Frontal cortex (tissue), 4 donors: ENCODE measurements around the gene MAB21L1. TPM values are rescaled to one million over a fixed set of nuclear protein-coding genes. Genes with fewer than 3 reads are reported as not detected.

Experiments
- DNase-seq, 2 donors: peaks; one replicate each; pipeline ENCODE4 v3.0.0; 2012; ENCODE audit warnings: low spot score in 2 of 2
- FAIRE-seq: peaks from 2 replicates; lab custom pipeline; 2012; peaks lifted over from hg19 to GRCh38; lab: Jason Lieb, UNC
- total RNA-seq: library from RNA; depleted of rRNA; stranded (reverse); fragments of >200 nt; gene quantifications from one replicate; pipeline ENCODE4 v1.2.3, GENCODE V29; 2014
- donor health status: control.
- donor health status: control.
- donor health status: control.

MAB21L1 gene
- total RNA-seq = 1.6 TPM

GRCh38 chr13:35475960-35476943 lies at the start of gene MAB21L1:
Gene MAB21L1 (minus strand): TSS chr13:35476689. CDS start chr13:35476138, 551 bp downstream.
- DNase-seq (peak in 1 of 2 donors; percentile 53), FAIRE-seq (no peak)

GRCh38 chr13:35524171-35524570 lies 47.7 kb upstream of the MAB21L1 start:
- DNase-seq = no peak
- FAIRE-seq = no peak

GRCh38 chr13:35518337-35518946 lies 42.0 kb upstream of the MAB21L1 start:
- no peak for FAIRE-seq
- DNase-seq = no peak

GRCh38 chr13:35514801-35515502 lies 38.5 kb upstream of the MAB21L1 start:
- FAIRE-seq (no peak), DNase-seq (no peak)

- DNase-seq = no peak
- no peak for FAIRE-seq
These were observed 37.6 kb upstream of the MAB21L1 start for GRCh38 chr13:35514061-35514477.

GRCh38 chr13:35512271-35512920 lies 35.9 kb upstream of the MAB21L1 start:
- DNase-seq = no peak
- FAIRE-seq = no peak

GRCh38 chr13:35502456-35502855 lies 26.0 kb upstream of the MAB21L1 start:
- no peak for FAIRE-seq
- no peak for DNase-seq

- DNase-seq (no peak), FAIRE-seq (no peak)
These were observed 25.3 kb upstream of the MAB21L1 start for GRCh38 chr13:35501661-35502235.

- no peak for FAIRE-seq
- DNase-seq = no peak
These were observed 23.7 kb upstream of the MAB21L1 start for GRCh38 chr13:35500144-35500543.

GRCh38 chr13:35499676-35500075 lies 23.2 kb upstream of the MAB21L1 start:
- no peak for DNase-seq

GRCh38 chr13:35499196-35499662 lies 22.7 kb upstream of the MAB21L1 start:
- DNase-seq (no peak), FAIRE-seq (no peak)

More at GRCh38 chr13:35499676-35500075, 23.2 kb upstream of the MAB21L1 start:
- no peak for FAIRE-seq

GRCh38 chr13:35498231-35498630 lies 21.7 kb upstream of the MAB21L1 start:
- FAIRE-seq (no peak), DNase-seq (no peak)

GRCh38 chr13:35496761-35497386 lies 20.4 kb upstream of the MAB21L1 start:
- no peak for DNase-seq
- no peak for FAIRE-seq

- FAIRE-seq (no peak), DNase-seq (no peak)
These were observed 19.5 kb upstream of the MAB21L1 start for GRCh38 chr13:35496006-35496405.

- FAIRE-seq = no peak
- DNase-seq = no peak
These were observed 12.6 kb upstream of the MAB21L1 start for GRCh38 chr13:35489050-35489449.

- FAIRE-seq (no peak), DNase-seq (no peak)
These were observed 8.9 kb upstream of the MAB21L1 start for GRCh38 chr13:35485424-35485823.

GRCh38 chr13:35484384-35484783 lies 7.9 kb upstream of the MAB21L1 start:
- no peak for DNase-seq
- FAIRE-seq = no peak

GRCh38 chr13:35483761-35484160 lies 7.3 kb upstream of the MAB21L1 start:
- FAIRE-seq = no peak

GRCh38 chr13:35482527-35482926 lies 6.0 kb upstream of the MAB21L1 start:
- DNase-seq = no peak
- no peak for FAIRE-seq

More at GRCh38 chr13:35483761-35484160, 7.3 kb upstream of the MAB21L1 start:
- no peak for DNase-seq
